Osteocyte (in vitro differentiated cells): Measurements from ENCODE around the gene MTUS2. TPM values are rescaled to one million over a fixed set of nuclear protein-coding genes. Genes with fewer than 3 reads are reported as not detected.

Experiments used
- DNase-seq: peaks from one replicate; pipeline ENCODE4 v3.0.0; 2021; ENCODE audit warnings: mixed read lengths; ENCODE audit not compliant: unreplicated experiment; ENCODE audit errors: extremely low spot score
- H3K27ac Mint-ChIP-seq: one replicate; pipeline ENCODE4 v1.8.0; 2021; ENCODE audit warnings: mild to moderate bottlenecking, mixed read lengths; ENCODE audit not compliant: unreplicated experiment
- H3K27me3 Mint-ChIP-seq: one replicate; pipeline ENCODE4 v1.8.0; 2021; ENCODE audit warnings: mixed read lengths; ENCODE audit not compliant: unreplicated experiment
- H3K36me3 Mint-ChIP-seq: one replicate; pipeline ENCODE4 v1.8.0; 2021; ENCODE audit warnings: mixed read lengths; ENCODE audit not compliant: unreplicated experiment
- H3K4me1 Mint-ChIP-seq: one replicate; pipeline ENCODE4 v1.8.0; 2021; ENCODE audit warnings: mixed read lengths; ENCODE audit not compliant: unreplicated experiment
- H3K4me3 Mint-ChIP-seq: one replicate; pipeline ENCODE4 v1.8.0; 2021; ENCODE audit warnings: mild to moderate bottlenecking, moderate library complexity, mixed read lengths; ENCODE audit not compliant: unreplicated experiment
- H3K9me3 Mint-ChIP-seq: one replicate; pipeline ENCODE4 v1.8.0; 2021; ENCODE audit warnings: mixed read lengths; ENCODE audit not compliant: unreplicated experiment
- total RNA-seq: library from RNA; stranded (reverse); gene quantifications from 2 replicates; pipeline ENCODE4 v1.2.1, GENCODE V29; 2021
- TF ChIP-seq, protein P1 (sequence below): fragments of 200-600 bp; sonication (generic); IDR thresholded peaks from 2 replicates; pipeline ENCODE4 v1.5.0; 2021; ENCODE audit warnings: antibody characterized with exemption, mild to moderate bottlenecking, moderate library complexity

Gene MTUS2
- total RNA-seq, 1 donor from 2014 or later: 0.05 TPM

DNA sequence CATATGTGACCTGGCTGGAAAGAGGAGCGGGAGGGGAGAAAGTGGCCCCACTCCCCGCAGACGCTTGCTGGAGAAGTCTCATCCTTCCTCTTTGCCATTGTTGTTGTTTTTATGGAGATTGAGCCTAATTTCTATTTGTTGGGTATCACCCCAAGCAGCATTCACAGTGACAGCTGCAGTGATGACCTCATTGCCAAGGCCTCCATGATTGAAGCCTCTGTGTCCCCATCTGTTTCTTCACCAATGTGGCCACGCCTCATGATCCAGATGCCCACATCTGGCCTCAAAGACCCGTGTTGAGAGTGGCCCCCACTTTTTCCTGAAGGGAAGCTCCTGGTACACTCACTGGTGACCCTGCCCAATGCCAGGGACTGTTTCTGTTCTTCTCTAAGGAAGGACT is 621.2 kb downstream of the MTUS2 start:
- Mint-ChIP-seq H3K9me3 (no peaks in the 10 kb centered on the region), H3K4me1 (peaks cover 4% of the 10 kb centered on the region)
- TF ChIP-seq, protein P1, sequence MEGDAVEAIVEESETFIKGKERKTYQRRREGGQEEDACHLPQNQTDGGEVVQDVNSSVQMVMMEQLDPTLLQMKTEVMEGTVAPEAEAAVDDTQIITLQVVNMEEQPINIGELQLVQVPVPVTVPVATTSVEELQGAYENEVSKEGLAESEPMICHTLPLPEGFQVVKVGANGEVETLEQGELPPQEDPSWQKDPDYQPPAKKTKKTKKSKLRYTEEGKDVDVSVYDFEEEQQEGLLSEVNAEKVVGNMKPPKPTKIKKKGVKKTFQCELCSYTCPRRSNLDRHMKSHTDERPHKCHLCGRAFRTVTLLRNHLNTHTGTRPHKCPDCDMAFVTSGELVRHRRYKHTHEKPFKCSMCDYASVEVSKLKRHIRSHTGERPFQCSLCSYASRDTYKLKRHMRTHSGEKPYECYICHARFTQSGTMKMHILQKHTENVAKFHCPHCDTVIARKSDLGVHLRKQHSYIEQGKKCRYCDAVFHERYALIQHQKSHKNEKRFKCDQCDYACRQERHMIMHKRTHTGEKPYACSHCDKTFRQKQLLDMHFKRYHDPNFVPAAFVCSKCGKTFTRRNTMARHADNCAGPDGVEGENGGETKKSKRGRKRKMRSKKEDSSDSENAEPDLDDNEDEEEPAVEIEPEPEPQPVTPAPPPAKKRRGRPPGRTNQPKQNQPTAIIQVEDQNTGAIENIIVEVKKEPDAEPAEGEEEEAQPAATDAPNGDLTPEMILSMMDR: no peak

GRCh38 chr13:29446016-29446415 is 625.9 kb downstream of the MTUS2 start:
- no peak for DNase-seq
- H3K27me3 Mint-ChIP-seq: peaks cover 61% of the 10 kb centered on the region
- TF ChIP-seq, protein P1: no peak

More for the DNA sequence above, 621.2 kb downstream of the MTUS2 start:
- Mint-ChIP-seq H3K27me3 (peaks cover 34% of the 10 kb centered on the region), H3K36me3 (no peaks in the 10 kb centered on the region), H3K4me3 (no peak overlapping the region), H3K27ac (no peak overlapping the region)
- DNase-seq: no peak

GRCh38 chr13:29448174-29448573 is 628.0 kb downstream of the MTUS2 start:
- TF ChIP-seq, protein P1: no peak

More at GRCh38 chr13:29446016-29446415, 625.9 kb downstream of the MTUS2 start:
- no peak overlapping the region for H3K27ac Mint-ChIP-seq
- H3K9me3 Mint-ChIP-seq: no peaks in the 10 kb centered on the region
- no peaks in the 10 kb centered on the region for H3K36me3 Mint-ChIP-seq
- no peak overlapping the region for H3K4me3 Mint-ChIP-seq
- no peaks in the 10 kb centered on the region for H3K4me1 Mint-ChIP-seq

GRCh38 chr13:29449726-29450125 is 629.6 kb downstream of the MTUS2 start:
- H3K4me1 Mint-ChIP-seq: no peaks in the 10 kb centered on the region
- no peak overlapping the region for H3K4me3 Mint-ChIP-seq
- H3K36me3 Mint-ChIP-seq: no peaks in the 10 kb centered on the region
- H3K27me3 Mint-ChIP-seq: peaks cover 63% of the 10 kb centered on the region
- H3K9me3 Mint-ChIP-seq: no peaks in the 10 kb centered on the region
- TF ChIP-seq, protein P1: no peak
- no peak overlapping the region for H3K27ac Mint-ChIP-seq
- DNase-seq: no peak

More at GRCh38 chr13:29448174-29448573, 628.0 kb downstream of the MTUS2 start:
- no peak for DNase-seq
- no peaks in the 10 kb centered on the region for H3K36me3 Mint-ChIP-seq
- H3K4me1 Mint-ChIP-seq: no peaks in the 10 kb centered on the region
- no peak overlapping the region for H3K27ac Mint-ChIP-seq
- no peaks in the 10 kb centered on the region for H3K9me3 Mint-ChIP-seq
- peaks cover 62% of the 10 kb centered on the region for H3K27me3 Mint-ChIP-seq
- H3K4me3 Mint-ChIP-seq: no peak overlapping the region

DNA sequence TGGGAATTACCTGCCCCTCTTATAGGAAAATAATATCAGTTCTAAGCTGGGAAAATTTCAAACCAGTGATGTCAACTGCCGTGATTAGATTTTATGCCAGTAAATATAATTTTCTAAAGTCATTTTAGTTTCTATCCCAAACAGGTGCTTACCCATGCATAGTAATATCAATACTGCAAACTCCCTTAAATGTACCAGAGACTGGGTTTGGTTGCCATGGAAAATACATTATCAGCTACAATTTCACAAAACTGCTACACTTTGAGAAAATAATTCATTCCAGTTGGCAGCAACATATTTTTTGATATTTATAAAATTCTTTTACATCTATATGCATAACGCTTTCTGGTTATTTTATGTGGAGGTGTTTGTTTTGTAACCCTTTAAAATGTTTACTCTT is 631.8 kb downstream of the MTUS2 start:
- Mint-ChIP-seq H3K9me3 (no peaks in the 10 kb centered on the region), H3K4me3 (no peak overlapping the region), H3K36me3 (no peaks in the 10 kb centered on the region), H3K27ac (no peak overlapping the region), H3K4me1 (no peaks in the 10 kb centered on the region), H3K27me3 (peaks cover 47% of the 10 kb centered on the region)
- TF ChIP-seq, protein P1: no peak
- no peak for DNase-seq
